ENCODE results near the gene PLXNA2.

PLXNA2 gene

DNA sequence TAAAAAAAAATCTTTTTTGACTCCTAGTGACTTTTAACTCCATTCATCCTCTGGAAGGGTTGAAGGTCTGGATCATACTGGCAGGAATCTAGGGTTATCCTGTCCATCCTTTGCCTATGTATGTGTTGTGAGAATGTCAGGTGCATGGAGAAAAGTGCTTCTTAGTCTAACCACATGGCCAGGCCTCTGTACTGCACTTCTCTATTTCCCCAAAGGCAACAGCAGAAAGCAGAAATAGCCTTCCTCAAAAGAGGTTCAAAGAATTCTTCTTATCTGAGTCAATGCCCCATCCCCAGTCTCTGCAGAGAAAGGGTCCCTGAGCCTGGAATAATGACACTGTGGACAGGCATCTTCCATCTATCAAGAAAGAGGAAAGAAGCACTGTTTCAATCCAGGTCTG, 247.5 kb downstream of the PLXNA2 start:
- DNase-seq (ENCODE audit: low read depth in 2 of 2), result no peak

DNA sequence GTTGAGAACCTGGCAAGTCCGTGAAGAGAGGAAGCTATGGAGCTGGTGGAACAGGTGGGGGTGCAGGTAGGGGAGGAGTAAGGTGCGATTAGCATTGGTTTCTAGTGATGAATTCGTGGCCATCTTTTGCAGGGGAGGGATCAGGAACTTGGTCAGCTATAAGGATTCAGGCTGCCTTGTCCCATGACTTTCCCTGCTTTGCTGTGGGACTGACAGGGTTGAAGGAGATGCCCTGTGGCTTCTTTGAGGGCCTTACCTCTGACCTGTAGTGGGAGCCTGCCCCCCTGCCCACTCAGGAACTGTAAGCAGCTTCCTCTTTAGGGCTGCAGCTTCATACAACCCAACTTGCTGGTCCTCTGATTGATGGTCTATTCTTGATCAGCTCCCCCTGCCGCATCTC, 248.6 kb downstream of the PLXNA2 start:
- no peak for DNase-seq (ENCODE audit: low read depth in 2 of 2)

DNA sequence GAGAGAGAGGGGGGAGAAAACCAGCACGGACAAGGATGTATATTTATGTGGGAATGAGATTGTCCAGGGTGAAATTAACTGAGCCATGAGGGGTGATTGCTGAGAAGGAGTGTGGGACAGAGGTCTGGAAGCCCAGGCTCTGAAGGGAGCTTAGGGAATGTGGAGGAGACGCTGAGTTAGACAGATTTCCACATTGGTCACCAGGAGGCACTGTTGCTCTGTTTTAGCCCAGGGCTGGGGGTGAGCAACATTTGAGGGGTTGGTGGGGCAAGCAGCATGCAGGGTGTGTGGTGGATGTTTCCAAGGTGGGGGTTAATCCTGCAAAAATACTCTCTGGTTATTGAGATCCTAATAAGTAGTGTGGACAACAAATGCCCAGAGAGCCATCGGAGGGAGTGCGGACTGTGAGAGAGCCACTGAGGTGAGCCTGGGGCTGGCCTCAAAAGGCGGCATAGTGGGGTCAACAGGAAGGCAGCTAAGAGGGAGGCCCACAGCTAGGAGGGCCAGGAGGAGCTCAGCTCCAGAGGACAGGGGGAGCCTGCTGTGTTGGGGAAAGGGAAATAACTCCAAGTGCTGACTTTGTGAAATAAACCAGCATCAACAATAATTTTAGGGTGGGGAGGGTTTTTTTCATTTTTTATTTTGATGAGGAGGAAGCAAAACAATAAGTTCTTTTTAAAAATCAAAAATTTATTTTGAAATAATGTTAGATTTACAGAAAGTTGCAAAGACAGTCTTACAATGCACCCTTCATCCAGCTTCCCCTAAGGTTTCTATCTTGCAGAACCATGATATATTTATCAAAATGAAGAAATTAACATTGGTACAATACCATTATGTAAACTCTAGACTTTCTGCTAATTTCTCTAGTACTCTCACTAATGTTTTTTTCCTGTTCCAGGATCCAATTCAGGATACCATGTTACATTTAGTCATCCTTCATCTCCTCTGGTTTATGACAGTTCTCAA, 250.4 kb downstream of the PLXNA2 start:
- no peak for DNase-seq (ENCODE audit: low read depth in 2 of 2)

DNA sequence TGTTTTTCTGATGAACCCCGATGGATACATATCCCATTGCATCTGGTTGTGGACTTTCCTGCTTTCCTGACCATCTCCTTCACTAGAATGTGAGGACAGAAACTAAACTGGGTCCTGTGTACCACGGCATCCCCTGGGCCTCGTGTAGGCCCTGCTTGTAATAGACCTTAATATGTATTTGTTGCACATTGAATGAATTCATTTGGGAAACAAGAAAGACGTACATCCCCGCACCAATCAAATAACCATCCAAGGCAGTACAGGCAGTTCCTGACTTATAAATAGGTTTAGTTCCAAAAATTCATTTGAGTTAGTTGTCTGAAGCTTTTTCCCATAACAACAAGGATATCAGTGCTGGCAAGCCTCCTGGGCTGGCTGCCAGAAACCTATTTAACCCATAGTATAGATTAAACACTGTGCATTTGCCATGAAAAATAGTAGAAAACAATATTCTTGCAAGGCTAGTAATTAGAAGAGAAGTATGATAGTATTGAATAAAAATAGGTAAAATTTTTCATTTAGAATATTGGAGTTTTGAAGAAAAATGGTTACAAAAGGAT, 251.4 kb downstream of the PLXNA2 start:
- no peak for DNase-seq (ENCODE audit: low read depth in 2 of 2)

DNA sequence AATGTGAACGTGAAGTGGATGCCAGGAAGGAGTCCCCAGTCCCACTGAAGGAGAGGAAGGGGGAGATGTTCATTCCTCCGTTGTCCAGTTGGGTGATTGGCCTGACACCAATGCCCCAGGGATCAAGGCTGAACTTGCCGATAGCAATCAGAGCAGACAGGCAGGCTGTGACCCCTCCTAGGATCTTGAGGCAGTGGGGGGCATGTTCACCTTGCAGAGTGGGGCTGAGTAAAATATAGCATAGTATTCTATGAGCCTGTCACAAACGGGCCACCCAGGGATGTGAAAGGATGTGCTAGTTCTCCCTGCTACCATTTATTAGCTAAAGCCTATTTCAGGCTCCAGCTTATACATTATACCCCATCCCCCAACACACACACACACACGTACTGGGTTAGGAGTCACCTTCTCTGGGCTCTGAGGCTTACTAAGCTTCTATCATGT, 252.6 kb downstream of the PLXNA2 start:
- no peak for DNase-seq (ENCODE audit: low read depth in 2 of 2)

DNA sequence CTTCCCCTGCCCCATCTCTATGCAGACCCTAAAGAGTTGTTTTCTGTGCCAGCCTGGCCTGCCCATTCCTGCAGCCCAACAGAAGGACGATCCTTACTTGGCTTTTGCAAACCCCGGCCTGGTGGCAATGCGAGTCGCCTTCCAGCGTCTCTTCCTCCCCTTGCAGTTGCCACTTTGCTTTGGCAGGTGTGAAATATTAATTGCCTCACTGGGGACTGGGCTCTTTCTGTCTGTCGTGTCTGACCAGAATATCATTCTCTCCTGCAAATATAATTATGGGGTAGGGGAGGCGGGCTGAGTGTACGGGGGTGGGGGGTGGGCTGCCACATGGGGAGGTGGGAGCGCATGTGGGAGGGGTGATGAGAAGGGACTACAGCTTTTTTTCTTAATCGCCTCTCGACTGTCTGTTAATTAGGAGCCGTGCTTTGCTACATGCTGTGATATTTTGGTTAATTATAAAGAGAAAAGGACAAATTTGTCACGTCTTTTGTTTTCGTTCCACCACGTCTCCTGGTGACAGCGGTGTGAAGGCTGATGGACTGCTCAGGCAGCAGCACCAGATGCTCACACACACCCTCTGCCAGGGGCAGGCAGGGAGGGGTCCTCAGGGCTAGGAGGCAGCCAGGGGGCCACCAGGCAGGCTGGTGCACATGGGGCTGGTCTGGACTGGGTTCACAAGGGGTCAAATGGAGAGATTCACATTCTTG, 253.2 kb downstream of the PLXNA2 start:
- no peak for DNase-seq (ENCODE audit: low read depth in 2 of 2)

DNA sequence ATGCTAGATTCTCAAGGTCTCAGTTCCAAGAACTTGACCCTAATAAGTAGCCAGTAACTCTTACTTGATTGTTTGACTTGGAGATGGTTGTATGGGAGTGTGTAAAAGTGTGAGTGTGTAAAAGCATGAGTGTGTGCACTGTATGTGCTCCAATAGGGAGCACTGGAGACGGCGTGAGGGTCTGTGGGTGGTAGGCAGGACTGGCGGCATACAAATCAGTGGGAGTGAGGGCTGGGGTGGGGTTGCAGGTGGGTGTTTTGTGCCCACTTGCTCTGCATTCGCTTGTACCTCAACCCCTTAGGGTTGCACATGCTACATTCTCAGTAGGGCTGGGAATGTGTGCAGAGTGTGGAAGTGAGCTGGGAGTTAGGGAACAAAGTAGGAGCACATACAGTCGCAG, 253.7 kb downstream of the PLXNA2 start:
- no peak for DNase-seq (ENCODE audit: low read depth in 2 of 2)

DNA sequence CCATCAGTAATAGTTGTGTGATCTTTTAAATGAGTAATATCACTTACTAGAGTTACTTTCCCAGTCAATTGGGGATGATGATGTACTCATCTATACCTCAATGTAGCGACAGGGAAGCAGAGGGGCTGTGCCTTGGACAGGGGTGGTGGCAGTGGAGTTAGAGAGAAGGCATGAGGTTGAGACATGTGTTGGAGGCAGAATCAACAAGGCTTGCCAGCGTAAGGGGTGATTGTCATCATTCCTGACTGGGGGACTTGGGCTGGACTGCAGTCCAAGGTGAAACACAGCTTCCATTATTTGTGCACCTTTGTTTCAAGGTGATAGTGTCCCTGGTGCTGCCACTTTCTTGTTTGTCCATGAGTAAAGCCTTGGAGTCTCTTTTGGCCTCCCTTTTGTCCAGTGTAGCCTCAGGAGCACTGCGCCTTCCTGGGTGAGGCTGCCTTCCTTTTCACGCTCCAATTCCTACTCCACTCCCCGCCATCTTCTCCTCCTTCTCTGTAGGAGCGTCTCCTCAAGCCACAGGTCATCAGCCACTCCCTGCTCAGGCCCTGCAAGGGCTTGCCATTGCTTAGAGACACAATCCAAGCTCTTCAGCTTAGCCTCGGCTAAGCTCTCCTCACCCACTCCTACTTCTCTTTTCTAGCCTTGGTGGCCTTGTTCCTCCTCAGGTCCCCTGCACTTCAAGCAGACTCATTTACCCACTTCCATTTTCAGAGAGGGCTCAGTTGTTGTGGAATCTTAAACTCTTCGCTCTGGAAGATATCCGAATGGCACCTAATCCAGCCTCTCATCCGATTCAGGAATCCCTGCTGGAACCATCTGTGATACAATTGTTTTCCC, 255.6 kb downstream of the PLXNA2 start:
- DNase-seq (ENCODE audit: low read depth in 2 of 2), result no peak

DNA sequence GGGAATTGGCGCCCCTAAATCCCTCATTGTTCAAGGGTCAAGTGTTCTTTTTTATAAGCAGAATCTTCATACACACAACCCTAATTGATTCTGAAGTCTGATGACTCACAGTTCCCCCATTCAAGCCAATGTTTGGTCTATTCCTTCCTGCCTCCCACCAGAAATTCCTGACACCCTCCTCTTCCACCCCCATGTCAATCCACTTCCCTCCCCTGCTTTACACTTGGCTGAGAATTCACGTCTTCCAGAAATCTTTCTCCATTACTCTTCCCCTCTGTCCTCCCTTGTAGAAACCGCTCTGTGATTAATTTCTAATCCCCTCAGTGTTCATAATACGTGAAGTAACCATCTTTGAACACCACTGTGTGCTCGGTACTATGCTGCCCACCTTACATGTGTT, 257.0 kb downstream of the PLXNA2 start:
- DNase-seq (ENCODE audit: low read depth in 2 of 2), result no peak

DNA sequence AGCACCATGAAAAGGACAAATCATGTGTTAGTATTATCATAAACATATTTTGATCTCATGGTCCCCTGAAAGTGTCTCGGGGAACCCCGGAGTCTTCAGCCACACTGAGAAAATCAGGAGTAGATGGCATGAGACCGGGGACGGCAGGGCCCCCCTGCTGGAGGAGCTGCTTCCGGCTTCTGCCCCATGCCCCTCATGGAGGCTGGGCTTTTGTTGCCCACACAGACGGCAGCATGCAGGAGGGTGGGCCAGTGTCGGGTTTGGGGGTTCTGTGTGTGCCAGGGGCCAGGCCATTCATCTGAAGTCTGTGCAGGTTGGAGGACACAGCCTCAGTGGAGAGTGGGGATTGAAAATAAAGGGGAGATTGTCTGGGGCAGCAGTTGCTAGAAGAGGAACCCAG, 258.2 kb downstream of the PLXNA2 start:
- no peak for DNase-seq (ENCODE audit: low read depth in 2 of 2)

DNA sequence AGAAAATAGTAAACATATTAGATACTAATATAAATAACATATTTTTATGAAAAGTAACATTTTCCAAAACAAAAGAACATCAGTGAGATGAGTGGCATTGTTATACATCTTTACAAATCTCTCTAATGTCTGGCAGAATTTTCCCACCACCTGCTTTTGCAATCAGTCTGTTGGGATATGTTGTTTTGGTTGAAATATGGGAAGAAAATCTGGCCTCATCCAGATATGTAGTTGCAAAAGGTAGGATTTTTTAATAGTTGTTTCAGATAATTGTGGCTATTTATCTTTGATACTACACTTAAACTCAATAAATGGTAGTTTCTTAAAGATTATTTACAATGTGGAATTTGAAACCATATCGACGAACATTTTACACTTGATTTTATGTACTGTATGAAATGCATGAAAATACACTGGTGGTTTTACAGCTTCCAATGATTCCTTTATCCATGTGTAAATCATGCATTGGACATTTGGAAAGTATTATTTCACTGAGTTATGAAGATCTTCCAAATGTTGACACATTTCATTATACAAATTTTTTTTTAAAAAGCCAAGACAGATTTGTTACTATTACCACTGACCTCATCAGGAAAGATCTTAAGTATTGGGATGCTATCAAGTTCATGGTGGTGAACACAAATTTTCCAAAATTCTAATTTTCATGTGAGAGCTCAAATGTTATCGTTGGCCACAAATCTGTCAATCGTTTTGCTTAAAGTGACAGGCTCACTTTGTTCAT, 259.2 kb downstream of the PLXNA2 start:
- no peak for DNase-seq (ENCODE audit: low read depth in 2 of 2)

DNA sequence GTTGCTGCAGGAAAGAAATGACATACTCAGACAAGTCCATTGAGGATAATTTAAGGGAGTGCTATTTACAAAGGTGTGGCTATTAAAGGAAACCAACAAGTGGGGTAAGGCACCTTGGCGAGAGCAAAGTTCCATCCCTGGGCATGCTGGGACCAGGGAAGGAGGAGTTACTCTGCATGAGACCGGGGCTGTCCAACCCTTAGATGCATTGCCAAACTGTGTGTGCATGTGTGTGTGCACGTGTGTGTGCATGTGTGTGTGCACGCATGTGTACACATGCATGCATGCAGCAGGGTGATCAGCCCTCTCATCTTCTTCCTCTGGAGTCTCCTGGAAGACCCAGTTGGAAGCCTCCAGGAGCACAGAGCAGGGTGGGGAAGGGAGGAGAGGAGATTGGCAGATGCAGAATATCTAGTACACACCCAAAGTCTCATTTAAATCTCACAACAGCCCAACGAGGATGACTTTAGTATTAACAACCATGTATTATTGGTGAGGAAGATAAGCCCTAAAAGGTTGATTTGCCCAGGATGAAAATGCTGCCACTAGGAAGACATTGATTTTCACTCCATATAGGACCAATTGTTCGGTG, 261.0 kb downstream of the PLXNA2 start:
- no peak for DNase-seq (ENCODE audit: low read depth in 2 of 2)

DNA sequence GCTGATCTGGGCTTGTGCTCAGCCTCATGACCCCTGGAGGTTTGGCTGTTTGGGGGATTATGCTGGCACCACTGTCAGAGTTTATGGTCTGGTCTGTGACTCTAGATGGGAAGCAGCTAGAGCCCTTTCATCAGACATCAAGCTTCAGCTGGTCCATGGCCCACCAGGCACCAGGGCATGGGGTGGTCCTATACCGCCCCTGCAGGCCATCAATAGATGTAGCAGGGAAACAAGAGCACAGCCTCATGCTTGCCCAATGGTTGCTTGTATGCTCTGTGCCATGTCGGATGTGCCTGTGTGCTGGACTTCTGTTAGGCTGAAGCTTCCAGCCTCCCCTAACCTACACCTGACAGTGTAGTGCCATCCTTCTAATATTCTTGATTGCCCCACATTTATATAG, 262.2 kb downstream of the PLXNA2 start:
- no peak for DNase-seq (ENCODE audit: low read depth in 2 of 2)

DNA sequence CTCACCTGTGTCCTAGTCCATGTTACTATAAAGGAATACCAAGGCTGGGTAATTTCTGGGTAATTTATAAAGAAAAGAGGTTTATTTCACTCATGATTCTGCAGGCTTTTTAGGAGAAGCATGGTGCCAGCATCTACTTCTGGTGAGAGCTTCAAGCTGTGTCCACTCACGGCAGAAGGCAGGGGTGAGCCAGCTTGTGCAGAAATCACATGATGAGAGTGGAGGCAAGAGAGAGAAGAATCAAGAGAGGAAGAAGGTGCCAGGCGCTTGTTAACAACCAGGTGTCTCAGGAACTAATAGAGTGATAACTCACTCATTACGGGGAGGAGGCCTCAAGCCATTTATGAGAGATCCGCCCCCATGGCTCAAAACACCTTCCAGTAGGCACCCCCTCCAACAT, 265.7 kb downstream of the PLXNA2 start:
- DNase-seq (ENCODE audit: low read depth in 2 of 2), result no peak

DNA sequence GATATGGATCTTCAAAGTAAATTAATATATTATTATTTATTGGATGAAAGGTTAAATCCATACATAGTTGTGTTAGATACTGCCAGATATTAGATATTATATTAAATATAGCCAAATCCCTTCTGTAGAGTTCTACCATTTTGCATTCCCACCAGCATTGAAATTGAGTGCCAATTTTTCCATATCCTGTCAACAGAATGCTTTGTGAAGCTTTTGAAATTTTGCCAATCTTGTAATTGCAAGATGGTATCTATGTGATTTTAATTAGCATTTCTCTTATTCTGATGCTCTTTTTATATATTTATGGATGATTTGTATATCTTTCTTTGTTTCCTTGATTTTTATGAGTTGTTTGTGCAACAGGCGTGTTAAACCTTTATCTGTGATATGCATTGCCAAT, 266.3 kb downstream of the PLXNA2 start:
- DNase-seq (ENCODE audit: low read depth in 2 of 2), result no peak

DNA sequence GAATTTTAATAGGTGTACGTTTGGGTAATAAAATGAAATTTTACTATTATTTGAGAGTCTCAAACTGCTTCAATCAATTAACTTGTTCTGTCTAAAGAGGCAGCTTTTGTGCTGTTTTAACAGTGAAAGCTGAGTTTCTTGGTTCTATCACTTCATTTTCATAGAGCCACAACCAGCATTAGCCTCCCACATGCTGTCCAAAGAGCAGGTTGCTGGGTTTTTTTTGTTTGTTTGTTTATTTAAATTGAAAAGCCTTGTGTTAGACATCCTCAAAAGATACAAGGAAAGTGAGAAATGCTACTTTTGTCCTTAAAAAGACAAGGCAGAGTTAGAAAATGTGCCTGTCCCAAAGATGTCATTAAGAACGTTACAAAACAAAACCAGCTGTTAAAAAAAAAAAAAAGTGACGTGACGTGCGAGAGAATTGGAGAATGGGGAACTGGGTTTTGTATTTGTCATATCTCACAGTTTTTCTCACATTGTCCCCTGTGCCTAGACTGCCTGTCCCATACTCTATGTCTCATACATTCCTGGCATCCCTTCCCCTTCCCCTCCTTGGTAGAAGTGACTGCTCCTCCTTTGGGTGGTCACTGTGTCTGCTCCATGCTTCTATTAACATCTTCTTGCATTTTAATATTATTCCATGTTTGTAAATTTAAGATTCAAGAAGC, 270.2 kb downstream of the PLXNA2 start:
- no peak for DNase-seq (ENCODE audit: low read depth in 2 of 2)

DNA sequence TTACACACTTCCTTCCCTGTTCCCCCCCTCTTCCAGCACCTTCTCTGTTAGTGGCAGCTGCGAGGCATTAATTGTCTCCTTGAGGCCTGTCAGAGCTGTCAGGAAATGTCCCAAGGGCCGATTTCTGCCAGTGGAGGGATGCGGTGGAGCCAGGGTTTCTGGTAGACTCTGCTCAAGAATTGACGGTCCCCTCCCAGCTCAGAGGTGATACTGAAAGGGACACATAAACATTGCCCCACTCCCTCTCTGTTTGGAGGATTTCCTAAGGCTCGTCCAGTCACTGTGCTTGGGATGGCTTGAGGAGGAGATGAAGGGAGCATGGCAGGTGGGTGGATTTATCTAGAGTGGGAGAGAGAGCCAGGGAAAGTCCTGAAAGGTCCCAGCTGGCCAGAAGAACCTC, 271.8 kb downstream of the PLXNA2 start:
- no peak for DNase-seq (ENCODE audit: low read depth in 2 of 2)

Measured in stimulated activated CD4-positive, alpha-beta T cell treated with anti-CD3 and anti-CD28 coated beads, Interleukin-1b, Interleukin-23, amount 100 ng/mL, for 1 hour (primary cell).